ENCODE results near the gene PDP2. TPM values are rescaled to one million over a fixed set of nuclear protein-coding genes. Genes with fewer than 3 reads are reported as not detected.

Gene PDP2
- total and polyA plus RNA-seq, 11 donors, result 1.1 to 7.5 (median 3.5) TPM

- 50 to 69% (median 61%) methylated on average over 6 of the region's 6 CpGs for WGBS, 4 donors
- Histone ChIP-seq H3K36me3 (peaks cover 0 to 55% (median 45%) of the 10 kb centered on the region in 9 donors), H3K4me1 (peaks cover 4 to 64% (median 37%) of the 10 kb centered on the region in 12 donors), H3K4me3 (peak overlapping the region; percentile 67 to 100 (median 95)), H3K27me3 (no peaks in the 10 kb centered on the region), H3K9me3 (no peaks in the 10 kb centered on the region), H3K27ac (peak overlapping the region; percentile 33 to 99 (median 96))
- intact Hi-C loops (cut with DNase I), result loop anchor here in 1 of 10 donors (5.0 kb wide), 1 partner anchor 39 kb away; no protein-coding TSS in a partner anchor
- no peak for TF ChIP-seq CTCF (IDR thresholded peaks at IDR 0.05)
- TF ChIP-seq POLR2A (IDR thresholded peaks at IDR 0.05), result no peak
- ATAC-seq, result peak in 3 of 4 donors; percentile 12 to 45 (median 21)
- DNase-seq, result peak in 2 of 5 donors; percentile 45 to 66
Observed at GRCh38 chr16:66936462-66936861, 56.1 kb downstream of the PDP2 start.

DNA sequence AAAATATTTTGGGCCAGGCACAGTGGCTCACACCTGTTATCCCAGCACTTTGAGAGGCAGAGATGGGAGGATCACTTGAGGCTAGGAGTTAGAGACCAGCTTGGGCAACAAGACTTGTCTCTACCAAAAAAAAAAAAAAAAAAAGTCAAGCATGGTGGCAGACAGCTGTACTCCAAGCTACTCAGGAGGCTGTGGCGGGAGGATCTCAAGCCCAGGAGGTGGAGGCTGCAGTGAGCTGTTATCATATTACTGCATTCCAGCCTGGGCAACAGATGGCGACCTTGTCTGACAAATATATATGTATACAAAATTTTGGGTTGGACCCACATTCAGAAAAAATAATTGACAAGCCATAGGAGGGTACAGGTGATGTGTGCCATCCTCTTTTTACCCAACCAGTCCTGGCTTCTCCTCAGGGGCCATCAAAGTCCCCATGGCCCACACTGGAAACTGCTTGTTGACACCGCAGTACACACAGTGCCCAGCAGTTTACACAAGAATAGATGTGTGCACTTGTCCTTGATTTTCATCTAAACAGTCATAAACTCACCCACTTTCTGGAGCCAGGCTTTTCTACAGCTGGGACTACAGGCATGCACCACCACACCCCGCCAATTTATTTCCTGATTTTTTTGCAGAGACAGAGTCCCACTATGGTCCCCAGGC, 56.7 kb downstream of the PDP2 start:
- ATAC-seq (no peak), DNase-seq (peak in 1 of 5 donors; percentile 18)
- intact Hi-C loops (cut with DNase I), result loop anchor here in 1 of 10 donors (5.0 kb wide), 1 partner anchor 40 kb away; no protein-coding TSS in a partner anchor
- Histone ChIP-seq H3K27me3 (no peaks in the 10 kb centered on the region), H3K9me3 (no peaks in the 10 kb centered on the region), H3K4me3 (peak overlapping the region in 6 of 12 donors; percentile 83 to 100 (median 95)), H3K36me3 (peaks cover 0 to 55% (median 46%) of the 10 kb centered on the region in 9 donors), H3K4me1 (peaks cover 4 to 64% (median 37%) of the 10 kb centered on the region in 12 donors), H3K27ac (peak overlapping the region in 10 of 12 donors; percentile 90 to 99 (median 96))
- WGBS, 4 donors, result 78 to 97% (median 95%) methylated on average over 4 of the region's 4 CpGs
- TF ChIP-seq CTCF (IDR thresholded peaks at IDR 0.05) (no peak), POLR2A (IDR thresholded peaks at IDR 0.05) (no peak)

GRCh38 chr16:66937725-66938337, 57.5 kb downstream of the PDP2 start:
- DNase-seq, result peak in 1 of 5 donors; percentile 15
- no peak overlapping the region for H3K4me3 ChIP-seq
- 88 to 93% (median 91%) methylated on average over 10 of the region's 10 CpGs for WGBS, 4 donors
- H3K27me3 ChIP-seq, result no peaks in the 10 kb centered on the region
- peaks cover 0 to 58% (median 54%) of the 10 kb centered on the region in 9 donors for H3K36me3 ChIP-seq
- H3K9me3 ChIP-seq, result no peaks in the 10 kb centered on the region
- H3K4me1 ChIP-seq, result peaks cover 4 to 57% (median 34%) of the 10 kb centered on the region in 12 donors
- intact Hi-C loops (cut with DNase I), result loop anchor here in 1 of 10 donors (5.0 kb wide), 1 partner anchor 41 kb away; no protein-coding TSS in a partner anchor
- no peak for ATAC-seq
- TF ChIP-seq POLR2A (IDR thresholded peaks at IDR 0.05) (no peak), CTCF (IDR thresholded peaks at IDR 0.05) (no peak)
- H3K27ac ChIP-seq, result peak overlapping the region in 2 of 12 donors; percentile 99

GRCh38 chr16:66939366-66939765, 59.1 kb downstream of the PDP2 start:
- H3K36me3 ChIP-seq, result peaks cover 0 to 70% (median 69%) of the 10 kb centered on the region in 9 donors
- peaks cover 0 to 45% (median 26%) of the 10 kb centered on the region in 12 donors for H3K4me1 ChIP-seq
- intact Hi-C loops (cut with DNase I), result loop anchor here in 1 of 10 donors (5.0 kb wide), 1 partner anchor 42 kb away; no protein-coding TSS in a partner anchor
- H3K4me3 ChIP-seq, result no peak overlapping the region
- H3K9me3 ChIP-seq, result no peaks in the 10 kb centered on the region
- ATAC-seq (no peak), DNase-seq (peak in 1 of 5 donors; percentile 8)
- no peak for TF ChIP-seq POLR2A (IDR thresholded peaks at IDR 0.05)
- TF ChIP-seq CTCF (IDR thresholded peaks at IDR 0.05), result no peak
- peak overlapping the region in 1 of 12 donors; percentile 3 for H3K27ac ChIP-seq
- no peaks in the 10 kb centered on the region for H3K27me3 ChIP-seq
